Fibroblast of peridontal ligament (primary cell): Measurements from ENCODE around the gene XXYLT1.
A peak's percentile ranks its signal among the peaks of the same experiment; 100 is the strongest.

Experiments
- DNase-seq: peaks from one replicate; pipeline ENCODE4 v3.0.0-alpha.2; 2010; ENCODE audit errors: extremely low read depth

The XXYLT1 gene

GRCh38 chr3:195151402-195151801, 119.6 kb downstream of the XXYLT1 start:
- no peak for DNase-seq

- no peak for DNase-seq
Observed at GRCh38 chr3:195150181-195151118, 120.5 kb downstream of the XXYLT1 start.

GRCh38 chr3:195149292-195150030, 121.5 kb downstream of the XXYLT1 start:
- DNase-seq, result no peak

- DNase-seq, result no peak
Observed at GRCh38 chr3:195148549-195148948, 122.4 kb downstream of the XXYLT1 start.

GRCh38 chr3:195147649-195148080, 123.3 kb downstream of the XXYLT1 start:
- DNase-seq, result peak; percentile 55

GRCh38 chr3:195146131-195146530, 124.8 kb downstream of the XXYLT1 start:
- DNase-seq, result no peak

- DNase-seq, result no peak
Observed at GRCh38 chr3:195145579-195145978, 125.4 kb downstream of the XXYLT1 start.

- peak; percentile 60 for DNase-seq
Observed at GRCh38 chr3:195143221-195143620, 127.7 kb downstream of the XXYLT1 start.

- no peak for DNase-seq
Observed at GRCh38 chr3:195142519-195142918, 128.4 kb downstream of the XXYLT1 start.

GRCh38 chr3:195140816-195141793, 129.9 kb downstream of the XXYLT1 start:
- DNase-seq, result no peak

GRCh38 chr3:195140410-195140809, 130.5 kb downstream of the XXYLT1 start:
- DNase-seq, result no peak

- no peak for DNase-seq
Observed at GRCh38 chr3:195139876-195140240, 131.1 kb downstream of the XXYLT1 start.

GRCh38 chr3:195139091-195139875, 131.7 kb downstream of the XXYLT1 start:
- DNase-seq, result no peak

- DNase-seq, result no peak
Observed at GRCh38 chr3:195137638-195138588, 133.0 kb downstream of the XXYLT1 start.

GRCh38 chr3:195135917-195136316, 135.0 kb downstream of the XXYLT1 start:
- no peak for DNase-seq

GRCh38 chr3:195134431-195134830, 136.5 kb downstream of the XXYLT1 start:
- DNase-seq, result no peak

GRCh38 chr3:195133462-195133861, 137.5 kb downstream of the XXYLT1 start:
- peak; percentile 96 for DNase-seq

GRCh38 chr3:195133013-195133412, 137.9 kb downstream of the XXYLT1 start:
- DNase-seq, result no peak

GRCh38 chr3:195131176-195131575, 139.8 kb downstream of the XXYLT1 start:
- DNase-seq, result no peak
